C4-2B (cell line): ENCODE data around the gene DDX1.

ENCODE experiments used
- H3K27ac ChIP-seq: fragments of 450-650 bp; 2 replicates; pipeline ENCODE4 v1.5.1; 2017
- ZFX ChIP-seq: fragments of 450-650 bp; IDR thresholded peaks from 2 replicates; pipeline ENCODE4 v1.6.1; 2017
- TF ChIP-seq, protein P1 (sequence below): fragments of 450-650 bp; conservative IDR thresholded peaks from 2 replicates; pipeline ENCODE4 v1.5.1; 2017; ENCODE audit warnings: mild to moderate bottlenecking

DDX1 gene

DNA sequence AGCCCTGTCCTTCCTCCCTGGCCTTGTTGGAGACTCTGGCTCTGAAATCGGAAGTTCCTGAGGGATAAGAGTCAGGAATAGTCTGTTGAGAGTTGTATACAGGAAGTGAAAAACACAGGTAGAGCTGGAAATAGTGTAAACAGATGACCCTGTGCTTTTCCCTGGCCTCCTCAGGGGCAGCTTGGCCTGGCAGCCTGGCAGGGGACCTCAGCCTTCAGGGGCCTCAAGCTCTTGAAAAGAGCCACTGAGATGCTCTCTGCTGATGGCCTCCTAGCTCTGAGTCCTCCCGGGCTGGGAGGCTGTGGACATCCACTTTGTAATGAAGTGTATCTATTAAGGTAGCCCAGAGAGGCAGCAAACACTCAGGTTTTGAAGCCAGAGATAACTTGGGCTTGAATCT, 79.3 kb downstream of the DDX1 start:
- TF ChIP-seq, protein P1, sequence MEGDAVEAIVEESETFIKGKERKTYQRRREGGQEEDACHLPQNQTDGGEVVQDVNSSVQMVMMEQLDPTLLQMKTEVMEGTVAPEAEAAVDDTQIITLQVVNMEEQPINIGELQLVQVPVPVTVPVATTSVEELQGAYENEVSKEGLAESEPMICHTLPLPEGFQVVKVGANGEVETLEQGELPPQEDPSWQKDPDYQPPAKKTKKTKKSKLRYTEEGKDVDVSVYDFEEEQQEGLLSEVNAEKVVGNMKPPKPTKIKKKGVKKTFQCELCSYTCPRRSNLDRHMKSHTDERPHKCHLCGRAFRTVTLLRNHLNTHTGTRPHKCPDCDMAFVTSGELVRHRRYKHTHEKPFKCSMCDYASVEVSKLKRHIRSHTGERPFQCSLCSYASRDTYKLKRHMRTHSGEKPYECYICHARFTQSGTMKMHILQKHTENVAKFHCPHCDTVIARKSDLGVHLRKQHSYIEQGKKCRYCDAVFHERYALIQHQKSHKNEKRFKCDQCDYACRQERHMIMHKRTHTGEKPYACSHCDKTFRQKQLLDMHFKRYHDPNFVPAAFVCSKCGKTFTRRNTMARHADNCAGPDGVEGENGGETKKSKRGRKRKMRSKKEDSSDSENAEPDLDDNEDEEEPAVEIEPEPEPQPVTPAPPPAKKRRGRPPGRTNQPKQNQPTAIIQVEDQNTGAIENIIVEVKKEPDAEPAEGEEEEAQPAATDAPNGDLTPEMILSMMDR = no peak
- TF ChIP-seq ZFX = no peak
- no peak overlapping the region for H3K27ac ChIP-seq

DNA sequence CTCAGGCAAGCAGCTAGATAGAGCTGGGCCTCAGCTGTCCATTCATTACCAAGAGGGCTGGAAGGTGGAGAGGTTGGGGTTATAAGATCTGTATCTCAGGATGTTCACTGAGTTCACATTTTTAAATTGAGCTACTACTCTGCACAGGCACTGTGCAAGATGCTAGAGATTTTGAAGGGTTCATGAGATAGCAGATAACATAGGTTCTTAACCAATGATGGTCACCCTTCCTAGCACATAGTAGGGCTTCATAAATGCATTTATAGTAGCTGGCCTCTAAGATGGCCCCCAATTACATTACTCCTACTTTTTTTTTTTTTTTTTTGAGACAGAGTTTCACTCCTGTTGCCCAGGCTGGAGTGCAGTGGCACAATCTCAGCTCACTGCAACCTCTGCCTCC, 79.7 kb downstream of the DDX1 start:
- H3K27ac ChIP-seq = no peak overlapping the region
- no peak for TF ChIP-seq ZFX

DNA sequence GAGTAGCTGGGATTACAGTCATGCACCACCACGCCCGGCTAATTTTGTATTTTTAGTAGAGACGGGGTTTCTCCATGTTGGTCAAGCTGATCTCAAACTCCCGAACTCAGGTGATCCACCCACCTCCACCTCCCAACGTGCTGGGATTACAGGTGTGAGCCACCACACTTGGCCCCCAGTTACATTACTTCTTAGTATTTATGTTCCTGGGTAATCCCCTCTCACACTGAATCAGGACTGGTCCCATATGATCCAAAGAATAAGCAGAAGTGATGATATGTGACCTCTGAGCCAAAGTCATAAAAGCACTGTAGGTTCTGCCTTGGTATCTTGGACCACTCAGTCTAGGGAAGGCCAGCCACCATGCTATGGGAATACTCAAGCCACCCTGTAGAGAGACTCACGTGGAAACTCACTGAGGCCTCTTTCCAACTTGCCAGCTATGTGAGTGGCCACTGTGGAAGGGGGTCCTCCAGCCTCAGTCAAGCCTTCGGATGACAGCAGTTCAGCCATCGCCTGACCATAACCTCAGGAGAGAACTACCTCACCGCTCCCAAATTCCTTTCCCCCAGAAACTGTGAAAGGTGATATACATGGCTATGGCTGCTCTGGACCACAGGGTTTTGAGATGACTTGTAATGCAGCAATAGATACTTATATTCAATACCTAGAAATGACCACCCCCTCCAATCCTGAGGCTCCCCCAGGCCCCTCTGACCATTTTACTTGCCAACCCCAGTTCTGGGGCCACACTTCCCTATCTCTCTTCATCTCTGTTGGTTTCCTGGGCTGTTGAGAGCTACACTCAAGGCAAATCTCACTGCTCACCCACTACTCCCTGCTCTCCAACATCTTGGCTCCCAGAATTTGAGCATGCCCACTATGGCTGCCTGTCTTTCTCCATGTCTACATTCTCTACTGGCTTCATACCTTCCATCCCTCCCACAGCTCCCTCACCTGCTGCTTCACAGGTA, 80.5 kb downstream of the DDX1 start:
- no peak overlapping the region for H3K27ac ChIP-seq
- TF ChIP-seq, protein P1 = no peak
- TF ChIP-seq ZFX = no peak

DNA sequence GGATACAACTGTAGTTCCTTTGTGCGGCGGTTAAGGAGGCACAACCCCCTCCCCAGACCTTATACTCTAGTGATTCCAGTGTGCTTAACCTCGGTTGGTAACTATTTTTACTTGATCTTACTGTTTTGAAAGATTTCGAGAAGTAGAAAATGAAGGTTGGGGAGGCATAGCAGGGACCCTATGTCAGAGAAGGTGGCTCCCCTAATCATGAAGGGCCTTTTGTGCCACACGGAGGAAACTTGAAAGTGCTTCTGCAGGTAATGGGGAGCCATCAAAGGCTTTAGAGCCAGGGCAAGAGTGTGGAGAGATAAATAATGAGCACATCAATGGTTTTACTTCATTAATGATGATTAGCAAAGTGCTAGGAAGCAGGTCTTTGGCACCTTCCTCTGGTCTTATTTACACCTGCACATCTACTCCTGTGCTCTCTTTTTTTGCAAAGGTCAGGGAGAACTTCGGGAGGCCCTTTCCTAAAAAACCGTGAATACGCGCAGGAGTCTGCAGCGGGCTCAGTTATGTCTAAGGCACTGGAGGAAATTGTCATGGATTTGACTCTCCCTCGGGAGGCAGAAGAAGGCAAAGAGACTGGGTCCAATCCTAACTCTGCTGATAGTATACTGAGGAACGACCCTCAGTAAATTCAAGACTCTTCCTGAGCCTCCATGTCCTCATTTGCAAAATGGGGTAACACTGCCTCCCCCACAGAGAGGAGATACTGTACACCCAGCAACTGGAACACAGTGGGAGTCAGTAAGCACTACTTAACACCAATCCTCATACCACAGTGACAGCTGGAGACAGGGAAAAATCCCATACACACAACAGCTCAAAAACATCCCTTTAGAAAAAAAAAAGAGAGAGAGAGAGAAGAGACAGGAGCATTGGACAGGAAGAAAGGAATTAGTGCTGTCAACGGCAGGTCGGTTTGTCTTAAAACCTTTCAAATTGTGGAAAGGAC, 81.6 kb downstream of the DDX1 start:
- H3K27ac ChIP-seq = no peak overlapping the region
- TF ChIP-seq ZFX = no peak
- TF ChIP-seq, protein P1 = no peak

DNA sequence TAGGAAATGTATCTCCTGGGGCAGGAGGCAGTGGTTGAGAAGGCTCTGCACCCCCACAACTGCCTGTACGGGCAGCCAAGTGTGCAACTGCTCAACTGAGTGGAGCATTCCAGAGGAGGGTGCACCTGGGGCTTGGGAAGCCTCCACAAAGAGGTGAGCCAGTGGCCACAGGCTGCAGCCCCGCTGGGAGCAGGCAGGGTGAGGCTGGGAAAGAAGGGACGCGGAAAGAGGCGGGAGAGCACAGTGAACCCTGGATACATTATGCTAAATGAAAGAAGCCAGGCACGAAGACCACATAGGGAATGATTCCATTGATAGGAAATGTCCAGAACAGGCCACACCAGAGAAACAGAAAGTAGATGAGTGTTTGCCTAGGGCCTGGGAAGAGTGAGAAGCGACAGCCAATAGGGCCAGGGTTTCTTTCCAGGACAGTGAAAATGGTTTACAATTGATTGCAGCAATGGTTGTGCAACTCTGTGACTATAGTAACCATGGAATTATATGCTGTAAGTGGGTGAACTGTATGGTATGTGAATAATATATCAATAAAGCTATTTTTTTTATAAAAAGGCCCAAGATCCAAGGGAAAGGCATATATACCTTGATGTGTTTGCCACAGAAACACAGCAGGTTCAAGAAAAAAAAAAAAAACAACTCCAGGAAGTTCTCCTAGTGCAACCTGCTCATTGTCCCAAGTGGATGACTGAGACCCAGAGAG, 82.4 kb downstream of the DDX1 start:
- no peak for TF ChIP-seq ZFX
- TF ChIP-seq, protein P1 = no peak

DNA sequence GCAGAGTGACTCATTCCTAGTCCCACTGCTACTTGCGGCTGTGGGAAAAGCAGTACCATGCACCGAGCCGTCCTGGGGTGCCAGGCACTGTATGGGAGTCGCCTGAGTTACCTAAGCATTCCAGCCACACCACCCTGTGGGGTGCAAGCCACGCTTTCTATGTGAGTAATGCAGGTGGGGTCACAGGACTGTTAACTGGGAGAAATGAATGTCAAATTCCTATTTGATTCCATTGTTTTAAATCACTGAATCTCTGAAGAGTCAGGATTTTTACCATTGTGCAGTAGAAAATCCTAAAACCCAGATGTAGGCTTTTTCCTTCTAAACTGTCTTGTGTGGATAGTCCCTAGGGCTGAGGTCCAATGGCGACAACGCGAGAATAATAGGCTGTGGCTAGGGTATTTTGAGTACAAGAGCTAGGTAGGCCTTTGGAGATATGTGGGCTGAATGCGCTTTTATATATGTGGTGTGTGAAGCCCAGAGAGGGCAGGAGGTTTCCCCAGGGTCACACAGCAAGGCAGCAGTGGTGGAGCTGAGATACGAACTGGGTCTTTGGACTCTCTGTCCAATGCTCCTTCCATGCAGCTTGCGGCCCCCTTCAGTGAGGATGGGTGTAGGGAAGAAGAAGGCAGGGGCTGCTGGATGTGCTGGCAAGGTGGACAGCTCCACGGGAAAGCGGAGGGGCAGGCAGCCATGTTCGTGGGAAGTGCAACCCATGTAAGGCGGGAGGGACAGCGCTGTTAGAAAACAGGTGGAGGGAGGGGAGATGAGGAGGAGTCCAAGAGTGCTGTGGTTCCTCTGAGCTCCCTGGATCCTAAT, 83.2 kb downstream of the DDX1 start:
- no peak overlapping the region for H3K27ac ChIP-seq
- TF ChIP-seq, protein P1 = no peak
- no peak for TF ChIP-seq ZFX

More for the DNA sequence above, 82.4 kb downstream of the DDX1 start:
- H3K27ac ChIP-seq = no peak overlapping the region
